Spleen (tissue), 7 donors: ENCODE results near the gene BANP.

Source experiments
- CTCF ChIP-seq, 11 experiments: fragments of 200-600 bp in 7 of 11; fragments of 450-650 bp in 4 of 11; sonication (generic) in 4 of 11; IDR thresholded peaks in 8 of 11; conservative IDR thresholded peaks in 3 of 11; 1 replicate in 7 of 11; 2 replicates in 4 of 11; pipeline versions ENCODE4 v1.4.0 to v1.8.0; 2016 to 2021; ENCODE audit warnings: antibody characterized with exemption in 11 of 11, inconsistent platforms in 4 of 11, mild to moderate bottlenecking in 1 of 11
- POLR2A ChIP-seq, 3 donors: fragments of 450-650 bp; IDR thresholded peaks; one replicate each; pipeline ENCODE4 v1.5.1; 2017; ENCODE audit warnings: antibody characterized with exemption in 3 of 3, mild to moderate bottlenecking in 1 of 3
- POLR2AphosphoS5 ChIP-seq, 3 donors: sonication (generic); formaldehyde crosslinking; IDR thresholded peaks; one replicate each; pipeline ENCODE4 v1.5.1; 2017; ENCODE audit warnings: antibody characterized with exemption in 3 of 3
- donor health status: DM: no; HTN: no; CAD: no; lungs with moderate emphysema.
- donor health status: DM: no; HTN: no; CAD: no.
- donor health status: DM: no; HTN: no; CAD: no.

GRCh38 chr16:88019821-88020515, 68.7 kb downstream of the BANP start:
- no peak for TF ChIP-seq CTCF (IDR thresholded peaks at IDR 0.05 in 8 of 11, conservative IDR thresholded peaks at IDR 0.05 in 3 of 11)
- no peak for TF ChIP-seq POLR2AphosphoS5 (IDR thresholded peaks at IDR 0.05)
- TF ChIP-seq POLR2A (IDR thresholded peaks at IDR 0.05) = no peak
